HepG2 (cell line): ENCODE measurements around the gene RNF5. TPM values are rescaled to one million over a fixed set of nuclear protein-coding genes. Genes with fewer than 3 reads are reported as not detected.

Source experiments
- ATAC-seq: fragments of 200-7000 bp; cut with Tn5 transposase; 3 replicates; pipeline ENCODE4 v1.9.1; 2020; ENCODE audit warnings: mild to moderate bottlenecking, moderate library complexity
- BruUV-seq: library from RNA; stranded (reverse); fragments of 400-500 nt; replicated peaks from 2 replicates; lab custom pipeline; 2021; lab: Mats Ljungman, UMichigan
- CTCF ChIA-PET: fragments of 300-600 bp; formaldehyde crosslinking; extraction: SDS; loops from one replicate; lab custom pipeline; 2021; ENCODE audit warnings: low total read pairs, inconsistent platforms, low intra/inter-chr PET ratio; lab: Yijun Ruan, JAX
- POLR2A ChIA-PET: fragments of 350-600 bp; sonication (Branson Sonifier 250); formaldehyde crosslinking; loops from one replicate; lab custom pipeline; 2020; ENCODE audit warnings: antibody characterized with exemption, inconsistent platforms; lab: Yijun Ruan, JAX
- DNase-seq: peaks from one replicate; pipeline ENCODE4 v3.0.0-alpha.2; 2015; ENCODE audit warnings: low spot score
- FAIRE-seq: peaks from 3 replicates; lab custom pipeline; 2011; peaks lifted over from hg19 to GRCh38; lab: Jason Lieb, UNC
- H2AFZ ChIP-seq: one replicate; pipeline ENCODE4 v1.6.1; 2011; ENCODE audit warnings: low read length, inconsistent platforms
- H3K27ac ChIP-seq: fragments of 300-600 bp; 3 replicates; pipeline ENCODE4 v1.8.0; 2011; ENCODE audit warnings: mixed run types, mild to moderate bottlenecking, mixed read lengths, low read length, inconsistent platforms; ENCODE audit not compliant: insufficient read depth; ENCODE audit errors: extremely low read length
- H3K27me3 ChIP-seq, 2 experiments: fragments of 200-600 bp in 1 of 2; 2 replicates in 1 of 2; 3 replicates in 1 of 2; pipeline versions ENCODE4 v1.6.0 to v1.8.0; 2011; ENCODE audit warnings: low read length in 2 of 2, mild to moderate bottlenecking in 2 of 2, moderate library complexity in 2 of 2, inconsistent platforms in 1 of 2; ENCODE audit not compliant: insufficient read depth in 2 of 2, control insufficient read depth in 1 of 2
- H3K36me3 ChIP-seq, 2 experiments: fragments of 200-600 bp in 1 of 2; replicated peaks in 1 of 2; 2 replicates in 1 of 2; 3 replicates in 1 of 2; pipeline versions ENCODE4 v1.5.1 to v1.8.0; 2011; ENCODE audit warnings: low read length in 2 of 2, inconsistent platforms in 1 of 2; ENCODE audit not compliant: insufficient read depth in 2 of 2, control insufficient read depth in 1 of 2
- H3K4me1 ChIP-seq: 2 replicates; pipeline ENCODE4 v1.5.1; 2012; ENCODE audit warnings: low read length, inconsistent platforms; ENCODE audit not compliant: insufficient read depth
- H3K4me2 ChIP-seq: 2 replicates; pipeline ENCODE4 v1.6.0; 2011; ENCODE audit warnings: low read depth, low read length, inconsistent platforms
- H3K4me3 ChIP-seq, 3 experiments: fragments of 200-600 bp in 1 of 3; sonication (generic), shearing (Covaris generic) in 1 of 3; replicated peaks in 1 of 3; 2 replicates each; pipeline ENCODE4 v1.5.1; 2011 to 2016; ENCODE audit warnings: low read length in 3 of 3, inconsistent platforms in 2 of 3, low read depth in 2 of 3, mild to moderate bottlenecking in 2 of 3, control low read depth in 1 of 3, mixed read lengths in 1 of 3; ENCODE audit not compliant: insufficient read depth in 1 of 3
- H3K79me2 ChIP-seq: one replicate; pipeline ENCODE4 v1.6.1; 2011; ENCODE audit warnings: low read length, inconsistent platforms; ENCODE audit not compliant: insufficient read depth
- H3K9ac ChIP-seq: 2 replicates; pipeline ENCODE4 v1.6.0; 2011; ENCODE audit warnings: mild to moderate bottlenecking, low read depth, low read length, inconsistent platforms; ENCODE audit not compliant: insufficient read depth
- H3K9me3 ChIP-seq: 2 replicates; pipeline ENCODE4 v1.5.1; 2012; ENCODE audit warnings: mild to moderate bottlenecking, low read length
- H4K20me1 ChIP-seq: 2 replicates; pipeline ENCODE4 v1.6.0; 2011; ENCODE audit warnings: inconsistent platforms, mild to moderate bottlenecking, low read length, moderate library complexity; ENCODE audit not compliant: insufficient read depth
- AKNA ChIP-seq: sonication (generic); formaldehyde crosslinking; IDR thresholded peaks from 2 replicates; pipeline ENCODE4 v1.4.0; 2020; ENCODE audit warnings: missing genetic modification reagents, borderline replicate concordance
- KLF16 ChIP-seq, 2 experiments: sonication (generic) in 1 of 2; formaldehyde crosslinking in 1 of 2; IDR thresholded peaks; 2 replicates each; pipeline versions ENCODE4 v1.6.1 to v1.8.0; 2016 to 2023; ENCODE audit warnings: missing genetic modification reagents in 2 of 2, missing compliant biosample characterization in 1 of 2
- NFKB2 ChIP-seq: sonication (generic); formaldehyde crosslinking; IDR thresholded peaks from 2 replicates; pipeline ENCODE4 v1.4.0; 2020; ENCODE audit warnings: missing genetic modification reagents, borderline replicate concordance
- ONECUT2 ChIP-seq: sonication (generic); formaldehyde crosslinking; IDR thresholded peaks from 2 replicates; pipeline ENCODE4 v1.4.0; 2020; ENCODE audit warnings: missing genetic modification reagents
- POLR2G ChIP-seq: fragments of 200-400 bp; formaldehyde crosslinking; IDR thresholded peaks from 2 replicates; pipeline ENCODE4 v1.6.1; 2018; ENCODE audit warnings: mild to moderate bottlenecking, low read depth, low read length, moderate library complexity
- YY1 ChIP-seq: IDR thresholded peaks from 2 replicates; pipeline ENCODE4 v1.6.1; 2011; ENCODE audit warnings: low read length, low read depth, moderate library complexity, mild to moderate bottlenecking; ENCODE audit not compliant: insufficient read depth, insufficient replicate concordance
- ZNF546 ChIP-seq: sonication (generic); formaldehyde crosslinking; conservative IDR thresholded peaks from 2 replicates; pipeline ENCODE4 v1.8.1; 2023; ENCODE audit warnings: mild to moderate bottlenecking, missing genetic modification reagents
- ZNF577 ChIP-seq: sonication (generic); formaldehyde crosslinking; IDR thresholded peaks from 2 replicates; pipeline ENCODE4 v1.4.0; 2020; ENCODE audit warnings: mild to moderate bottlenecking, low read depth, missing genetic modification reagents, borderline replicate concordance
- WGBS: methylation state at CpG from one replicate; pipeline ENCODE4 v1.1.6; 2017; ENCODE audit warnings: low lambda C conversion rate; 5-methylcytosine and 5-hydroxymethylcytosine counted together
- in situ Hi-C: cut with HindIII; loops from 2 replicates; pipeline ENCODE4 v1.10.0; 2017; ENCODE audit warnings: low pct_unique_long_range_greater_than_20kb; ENCODE audit not compliant: extremely low pct_ligation_motif_present
- intact Hi-C: fragments of 100-400 bp; cut with micrococcal nuclease; formaldehyde crosslinking; loops from one replicate; pipeline ENCODE4 v1.10.0; 2022; ENCODE audit not compliant: unreplicated experiment
- polyA plus RNA-seq, 8 experiments: library from polyadenylated mRNA; depleted of rRNA in 3 of 8; stranded (reverse) in 7 of 8; unstranded in 1 of 8; fragments of >200 nt; fragmentation: Illumina TruSeq in 4 of 8; extraction: Trizol in 4 of 8; gene quantifications; 2 replicates each; pipeline versions ENCODE4 v1.2.1 to v1.2.3, GENCODE V29; 2011 to 2016; ENCODE audit warnings: low read depth in 4 of 8, missing spikeins in 1 of 8, mixed read lengths in 1 of 8; ENCODE audit not compliant: insufficient read depth in 1 of 8
- total RNA-seq, 5 experiments: library from RNA; depleted of rRNA; stranded (reverse); fragments of >200 nt; fragmentation: Illumina TruSeq; extraction: Trizol; gene quantifications; 2 replicates each; pipeline ENCODE4 v1.2.3, GENCODE V29; 2016; ENCODE audit warnings: low read depth in 1 of 5
- TF ChIP-seq, protein P1 (sequence below): IDR thresholded peaks from 2 replicates; pipeline ENCODE4 v1.6.1; 2016; ENCODE audit warnings: low read depth, borderline replicate concordance
- TF ChIP-seq, protein P2 (sequence below): sonication (generic); formaldehyde crosslinking; IDR thresholded peaks from 2 replicates; pipeline ENCODE4 v1.5.0; 2020; ENCODE audit warnings: missing genetic modification reagents
- TF ChIP-seq, protein P3 (sequence below): sonication (generic); formaldehyde crosslinking; IDR thresholded peaks from 2 replicates; pipeline ENCODE4 v1.4.0; 2020; ENCODE audit warnings: mild to moderate bottlenecking, missing genetic modification reagents
- TF ChIP-seq, protein P4 (sequence below): sonication (generic); formaldehyde crosslinking; IDR thresholded peaks from 2 replicates; pipeline ENCODE4 v1.9.0; 2021; ENCODE audit warnings: missing genetic modification reagents, mild to moderate bottlenecking, borderline replicate concordance

RNF5 gene
- total and polyA plus RNA-seq, 2 of the 13 experiments (the other 11 are each of a cell fraction or from before 2014, with no cell fraction given): 98.0 to 131 TPM

- H3K9me3 ChIP-seq: no peaks in the 10 kb centered on the region
- no peak overlapping the region for H3K4me3 ChIP-seq
- ChIA-PET CTCF (no interaction called here), POLR2A (interaction anchor here (1.2 kb wide), 1 partner anchor 9 kb away, joined by 3 read pairs; no protein-coding TSS in a partner anchor)
- no peak overlapping the region for H3K4me2 ChIP-seq
- in situ Hi-C loops (no loop called here), intact Hi-C loops (no loop called here)
- over 99% methylated on average over 7 of the region's 7 CpGs for WGBS
- H3K4me1 ChIP-seq: no peaks in the 10 kb centered on the region
- H3K36me3 ChIP-seq: peaks cover 10 to 32% of the 10 kb centered on the region in 2 experiments
- no peak overlapping the region for H2AFZ ChIP-seq
- no TSS peak for BruUV-seq
- no peak overlapping the region for H3K27ac ChIP-seq
- ATAC-seq: no peak
- DNase-seq: no peak
- no peaks in the 10 kb centered on the region for H4K20me1 ChIP-seq
- no peaks in the 10 kb centered on the region for H3K27me3 ChIP-seq
- no peak overlapping the region for H3K9ac ChIP-seq
- no peak for FAIRE-seq
- no peaks in the 10 kb centered on the region for H3K79me2 ChIP-seq
- no peak for TF ChIP-seq AKNA
- no peak for TF ChIP-seq ZNF546
- TF ChIP-seq, protein P1, sequence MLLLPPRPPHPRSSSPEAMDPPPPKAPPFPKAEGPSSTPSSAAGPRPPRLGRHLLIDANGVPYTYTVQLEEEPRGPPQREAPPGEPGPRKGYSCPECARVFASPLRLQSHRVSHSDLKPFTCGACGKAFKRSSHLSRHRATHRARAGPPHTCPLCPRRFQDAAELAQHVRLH (CRISPR knock-in tag): no peak
- TF ChIP-seq, protein P2, sequence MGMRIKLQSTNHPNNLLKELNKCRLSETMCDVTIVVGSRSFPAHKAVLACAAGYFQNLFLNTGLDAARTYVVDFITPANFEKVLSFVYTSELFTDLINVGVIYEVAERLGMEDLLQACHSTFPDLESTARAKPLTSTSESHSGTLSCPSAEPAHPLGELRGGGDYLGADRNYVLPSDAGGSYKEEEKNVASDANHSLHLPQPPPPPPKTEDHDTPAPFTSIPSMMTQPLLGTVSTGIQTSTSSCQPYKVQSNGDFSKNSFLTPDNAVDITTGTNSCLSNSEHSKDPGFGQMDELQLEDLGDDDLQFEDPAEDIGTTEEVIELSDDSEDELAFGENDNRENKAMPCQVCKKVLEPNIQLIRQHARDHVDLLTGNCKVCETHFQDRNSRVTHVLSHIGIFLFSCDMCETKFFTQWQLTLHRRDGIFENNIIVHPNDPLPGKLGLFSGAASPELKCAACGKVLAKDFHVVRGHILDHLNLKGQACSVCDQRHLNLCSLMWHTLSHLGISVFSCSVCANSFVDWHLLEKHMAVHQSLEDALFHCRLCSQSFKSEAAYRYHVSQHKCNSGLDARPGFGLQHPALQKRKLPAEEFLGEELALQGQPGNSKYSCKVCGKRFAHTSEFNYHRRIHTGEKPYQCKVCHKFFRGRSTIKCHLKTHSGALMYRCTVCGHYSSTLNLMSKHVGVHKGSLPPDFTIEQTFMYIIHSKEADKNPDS: no peak
- TF ChIP-seq ZNF577: no peak
- TF ChIP-seq KLF16 (CRISPR knock-in tag; IDR thresholded peaks at IDR 0.05): no peak
- TF ChIP-seq, protein P3, sequence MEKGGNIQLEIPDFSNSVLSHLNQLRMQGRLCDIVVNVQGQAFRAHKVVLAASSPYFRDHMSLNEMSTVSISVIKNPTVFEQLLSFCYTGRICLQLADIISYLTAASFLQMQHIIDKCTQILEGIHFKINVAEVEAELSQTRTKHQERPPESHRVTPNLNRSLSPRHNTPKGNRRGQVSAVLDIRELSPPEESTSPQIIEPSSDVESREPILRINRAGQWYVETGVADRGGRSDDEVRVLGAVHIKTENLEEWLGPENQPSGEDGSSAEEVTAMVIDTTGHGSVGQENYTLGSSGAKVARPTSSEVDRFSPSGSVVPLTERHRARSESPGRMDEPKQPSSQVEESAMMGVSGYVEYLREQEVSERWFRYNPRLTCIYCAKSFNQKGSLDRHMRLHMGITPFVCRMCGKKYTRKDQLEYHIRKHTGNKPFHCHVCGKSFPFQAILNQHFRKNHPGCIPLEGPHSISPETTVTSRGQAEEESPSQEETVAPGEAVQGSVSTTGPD: no peak
- TF ChIP-seq POLR2G: no peak
- no peak for TF ChIP-seq NFKB2 (CRISPR knock-in tag)
- no peak for TF ChIP-seq ONECUT2 (CRISPR knock-in tag)
- TF ChIP-seq YY1: no peak
- TF ChIP-seq, protein P4, sequence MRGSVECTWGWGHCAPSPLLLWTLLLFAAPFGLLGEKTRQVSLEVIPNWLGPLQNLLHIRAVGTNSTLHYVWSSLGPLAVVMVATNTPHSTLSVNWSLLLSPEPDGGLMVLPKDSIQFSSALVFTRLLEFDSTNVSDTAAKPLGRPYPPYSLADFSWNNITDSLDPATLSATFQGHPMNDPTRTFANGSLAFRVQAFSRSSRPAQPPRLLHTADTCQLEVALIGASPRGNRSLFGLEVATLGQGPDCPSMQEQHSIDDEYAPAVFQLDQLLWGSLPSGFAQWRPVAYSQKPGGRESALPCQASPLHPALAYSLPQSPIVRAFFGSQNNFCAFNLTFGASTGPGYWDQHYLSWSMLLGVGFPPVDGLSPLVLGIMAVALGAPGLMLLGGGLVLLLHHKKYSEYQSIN (CRISPR knock-in tag): no peak
Observed at GRCh38 chr6:32163559-32164258, 14.5 kb upstream of the RNF5 start.
